HEK293 (cell line): ENCODE measurements around the gene MRPL41.

Experiments
- BCL11A ChIP-seq: fragments of 450-650 bp; formaldehyde crosslinking; IDR thresholded peaks from 2 replicates; pipeline ENCODE4 v1.5.1; 2016; ENCODE audit warnings: low read depth, missing biosample characterization, missing genetic modification characterization
- FEZF1 ChIP-seq: fragments of 450-650 bp; formaldehyde crosslinking; IDR thresholded peaks from 2 replicates; pipeline ENCODE4 v1.5.1; 2016; ENCODE audit warnings: missing biosample characterization, missing genetic modification characterization
- IKZF3 ChIP-seq: fragments of 450-650 bp; IDR thresholded peaks from 2 replicates; pipeline ENCODE4 v1.5.0; 2018; ENCODE audit warnings: missing biosample characterization, mild to moderate bottlenecking, missing genetic modification characterization, moderate library complexity
- MEIS1 ChIP-seq: sonication (generic); formaldehyde crosslinking; IDR thresholded peaks from 2 replicates; pipeline ENCODE4 v1.8.1; 2022; ENCODE audit warnings: missing genetic modification reagents, mild to moderate bottlenecking, borderline replicate concordance
- PATZ1 ChIP-seq: fragments of 450-650 bp; formaldehyde crosslinking; IDR thresholded peaks from 2 replicates; pipeline ENCODE4 v1.5.1; 2016; ENCODE audit warnings: missing biosample characterization, missing genetic modification characterization
- SCRT2 ChIP-seq: fragments of 450-650 bp; formaldehyde crosslinking; IDR thresholded peaks from 2 replicates; pipeline ENCODE4 v1.5.1; 2016; ENCODE audit warnings: missing biosample characterization, missing genetic modification characterization
- SETDB1 ChIP-seq: IDR thresholded peaks from one replicate; pipeline ENCODE4 v1.6.1; 2017; ENCODE audit warnings: mild to moderate bottlenecking, low read length, moderate library complexity, mixed read lengths; ENCODE audit not compliant: insufficient read length
- TSHZ1 ChIP-seq: fragments of 450-650 bp; formaldehyde crosslinking; IDR thresholded peaks from 2 replicates; pipeline ENCODE4 v1.5.1; 2016; ENCODE audit warnings: missing biosample characterization, missing genetic modification characterization, borderline replicate concordance
- WT1 ChIP-seq: fragments of 450-650 bp; formaldehyde crosslinking; IDR thresholded peaks from 2 replicates; pipeline ENCODE4 v1.5.1; 2016; ENCODE audit warnings: missing biosample characterization, missing genetic modification characterization
- ZBTB17 ChIP-seq: fragments of 450-650 bp; formaldehyde crosslinking; IDR thresholded peaks from 2 replicates; pipeline ENCODE4 v1.5.1; 2016; ENCODE audit warnings: missing biosample characterization, missing genetic modification characterization
- ZBTB49 ChIP-seq: fragments of 450-650 bp; formaldehyde crosslinking; IDR thresholded peaks from 2 replicates; pipeline ENCODE4 v1.5.1; 2016; ENCODE audit warnings: missing biosample characterization, missing genetic modification characterization, low read depth
- ZEB2 ChIP-seq: fragments of 450-650 bp; formaldehyde crosslinking; IDR thresholded peaks from 2 replicates; pipeline ENCODE4 v1.5.1; 2016; ENCODE audit warnings: missing biosample characterization, missing genetic modification characterization
- ZNF140 ChIP-seq: fragments of 450-650 bp; formaldehyde crosslinking; IDR thresholded peaks from 2 replicates; pipeline ENCODE4 v1.5.1; 2016; ENCODE audit warnings: missing biosample characterization, missing genetic modification characterization
- ZNF148 ChIP-seq: fragments of 450-650 bp; formaldehyde crosslinking; IDR thresholded peaks from 2 replicates; pipeline ENCODE4 v1.5.0; 2017; ENCODE audit warnings: missing biosample characterization, missing genetic modification characterization, borderline replicate concordance
- ZNF174 ChIP-seq: fragments of 450-650 bp; formaldehyde crosslinking; IDR thresholded peaks from 2 replicates; pipeline ENCODE4 v1.5.0; 2017; ENCODE audit warnings: missing biosample characterization, mild to moderate bottlenecking, missing genetic modification characterization
- ZNF302 ChIP-seq: fragments of 450-650 bp; formaldehyde crosslinking; IDR thresholded peaks from 2 replicates; pipeline ENCODE4 v1.5.1; 2016; ENCODE audit warnings: missing biosample characterization, missing genetic modification characterization, low read depth
- ZNF398 ChIP-seq: fragments of 450-650 bp; formaldehyde crosslinking; IDR thresholded peaks from 2 replicates; pipeline ENCODE4 v1.5.1; 2017; ENCODE audit warnings: missing biosample characterization, missing genetic modification characterization
- ZNF449 ChIP-seq: fragments of 450-650 bp; formaldehyde crosslinking; IDR thresholded peaks from 2 replicates; pipeline ENCODE4 v1.5.1; 2017; ENCODE audit warnings: missing biosample characterization, mild to moderate bottlenecking, missing genetic modification characterization, moderate library complexity
- ZNF558 ChIP-seq: fragments of 450-650 bp; formaldehyde crosslinking; IDR thresholded peaks from 2 replicates; pipeline ENCODE4 v1.5.1; 2016; ENCODE audit warnings: missing biosample characterization, missing genetic modification characterization
- ZNF624 ChIP-seq: fragments of 450-650 bp; formaldehyde crosslinking; IDR thresholded peaks from 2 replicates; pipeline ENCODE4 v1.5.1; 2017; ENCODE audit warnings: missing biosample characterization, missing genetic modification characterization
- ZNF791 ChIP-seq: fragments of 450-650 bp; formaldehyde crosslinking; IDR thresholded peaks from 2 replicates; pipeline ENCODE4 v1.5.1; 2016; ENCODE audit warnings: missing biosample characterization, missing genetic modification characterization
- ZNF830 ChIP-seq: fragments of 450-650 bp; IDR thresholded peaks from 2 replicates; pipeline ENCODE4 v1.5.0; 2018; ENCODE audit warnings: missing biosample characterization, missing genetic modification characterization, low read depth, mild to moderate bottlenecking, moderate library complexity
- ZSCAN30 ChIP-seq: fragments of 450-650 bp; IDR thresholded peaks from 2 replicates; pipeline ENCODE4 v1.5.1; 2018; ENCODE audit warnings: missing biosample characterization, mild to moderate bottlenecking, missing genetic modification characterization, moderate library complexity

The MRPL41 gene

GRCh38 chr9:137550231-137550621, 1.5 kb upstream of the MRPL41 start, which contains the start of gene PNPLA7 (continued):
- TF ChIP-seq ZBTB49 (no peak), BCL11A (tag by site-specific recombination) (peak; percentile 63; the same call in 1 of the 2 replicates), ZBTB17 (tag by site-specific recombination) (peak; percentile 87), TSHZ1 (tag by site-specific recombination) (no peak), ZNF302 (no peak), SETDB1 (no peak), SCRT2 (tag by site-specific recombination) (no peak), ZSCAN30 (tag by site-specific recombination) (peak; percentile 79), ZNF830 (no peak), PATZ1 (peak; percentile 92), ZNF791 (tag by site-specific recombination) (no peak), ZEB2 (tag by site-specific recombination) (no peak), ZNF140 (tag by site-specific recombination) (no peak), WT1 (tag by site-specific recombination) (0 out of 2 replicates have a peak, but pooled peaks have one; percentile 38), ZNF449 (tag by site-specific recombination) (no peak), ZNF398 (peak; percentile 69), ZNF174 (tag by site-specific recombination) (no peak), IKZF3 (tag by site-specific recombination) (peak; percentile 61), MEIS1 (no peak), ZNF624 (tag by site-specific recombination) (no peak), FEZF1 (no peak), ZNF148 (no peak), ZNF558 (tag by site-specific recombination) (no peak)
